Pancreas (tissue), 10 donors: ENCODE results near the gene RIMS3. TPM values are rescaled to one million over a fixed set of nuclear protein-coding genes. Genes with fewer than 3 reads are reported as not detected.
"Not testable (repeated sequence)": the region's sequence is repeated elsewhere in the genome, so short reads cannot be mapped to it uniquely, and the experiment has no call there.

Source experiments
- ATAC-seq, 4 donors: fragments of 200-7000 bp; cut with Tn5 transposase; one replicate each; pipeline versions ENCODE4 v1.8.0 to v1.9.1; 2020; ENCODE audit warnings: mild to moderate bottlenecking in 4 of 4, moderate library complexity in 4 of 4
- DNase-seq, 6 donors: peaks; one replicate each; pipeline ENCODE4 v3.0.0-alpha.2; 2020
- FAIRE-seq: peaks from 2 replicates; lab custom pipeline; 2012; peaks lifted over from hg19 to GRCh38; lab: Jason Lieb, UNC
- H3K27ac ChIP-seq, 4 donors: fragments of 200-600 bp; sonication (generic); 1 replicate in 3 of 4; 2 replicates in 1 of 4; pipeline versions ENCODE4 v1.5.0 to v1.8.0; 2020
- H3K27me3 ChIP-seq, 4 donors: fragments of 200-600 bp; one replicate each; pipeline ENCODE4 v1.8.0; 2021
- H3K36me3 ChIP-seq, 3 donors: fragments of 200-600 bp; sonication (generic) in 1 of 3; one replicate each; pipeline versions ENCODE4 v1.5.0 to v1.8.0; 2020 to 2021
- H3K4me1 ChIP-seq, 3 donors: fragments of 200-600 bp; one replicate each; pipeline ENCODE4 v1.8.0; 2021
- H3K4me3 ChIP-seq, 4 donors: fragments of 200-600 bp; sonication (generic) in 2 of 4; one replicate each; pipeline versions ENCODE4 v1.5.0 to v1.8.0; 2020 to 2021
- H3K9me3 ChIP-seq, 4 donors: fragments of 200-600 bp; one replicate each; pipeline ENCODE4 v1.8.0; 2021
- CTCF ChIP-seq, 4 donors: fragments of 200-600 bp; sonication (generic) in 3 of 4; IDR thresholded peaks; one replicate each; pipeline versions ENCODE4 v1.5.0 to v1.8.0; 2021; ENCODE audit warnings: antibody characterized with exemption in 4 of 4
- WGBS, 2 donors: extraction: QIAGEN DNeasy Blood & Tissue Kit; methylation state at CpG; one replicate each; pipeline ENCODE4 v1.1.7; 2013; 5-methylcytosine and 5-hydroxymethylcytosine counted together
- intact Hi-C, 3 donors: fragments of 100-400 bp; cut with DNase I; formaldehyde crosslinking; loops; one replicate each; pipeline versions ENCODE4 v1.11.1 to v1.14.2; 2022
- polyA plus RNA-seq, 2 donors: library from polyadenylated mRNA; stranded (reverse); fragments of 200-250 nt; gene quantifications; one replicate each; pipeline ENCODE4 v1.2.3, GENCODE V29; 2013
- total RNA-seq, 6 donors: library from RNA; stranded (reverse); fragmentation: NEBNext Ultra II Directional in 4 of 6; extraction: Animal tissue kit (Norgen Biotek cat#: 25700) in 4 of 6; gene quantifications; one replicate each; pipeline versions ENCODE4 v1.2.1 to v1.2.4, GENCODE V29; 2021 to 2023
- donor health status: healthy with polysubstance abuse.
- donor health status: DM: no; HTN: no; CAD: no; lungs with moderate emphysema.
- donor health status: DM: no; HTN: no; CAD: no.
- donor health status: control.
- donor health status: control.
- donor health status: Bipolar disorder and iron deficiency.
- donor health status: DM: yes; HTN: yes; CAD: no.
- donor health status: DM: no; HTN: no; CAD: no.
- donor health status: DM: no; HTN: no; CAD: no.
- donor health status: DM: yes; HTN: yes; CAD: no.

RIMS3 gene
- total and polyA plus RNA-seq, 8 donors: 0.49 to 2.7 (median 0.66) TPM

GRCh38 chr1:40706626-40707025, 41.1 kb upstream of the RIMS3 start:
- Histone ChIP-seq H3K9me3 (no peaks in the 10 kb centered on the region), H3K27ac (no peak overlapping the region), H3K36me3 (no peaks in the 10 kb centered on the region), H3K4me3 (no peak overlapping the region), H3K4me1 (peaks cover 16 to 48% (median 30%) of the 10 kb centered on the region in 3 donors), H3K27me3 (no peaks in the 10 kb centered on the region)
- intact Hi-C loops: no loop called here
- FAIRE-seq: no peak
- TF ChIP-seq CTCF (IDR thresholded peaks at IDR 0.05): no peak
- ATAC-seq: no peak
- DNase-seq: no peak
- 95 to 99% methylated on average over 4 of the region's 4 CpGs for WGBS, 2 donors

GRCh38 chr1:40704817-40705733, 39.6 kb upstream of the RIMS3 start:
- Histone ChIP-seq H3K4me1 (peaks cover 4 to 32% (median 21%) of the 10 kb centered on the region in 3 donors), H3K9me3 (no peaks in the 10 kb centered on the region), H3K27me3 (no peaks in the 10 kb centered on the region), H3K4me3 (no peak overlapping the region), H3K27ac (no peak overlapping the region), H3K36me3 (no peaks in the 10 kb centered on the region)
- FAIRE-seq (no peak), DNase-seq (no peak), ATAC-seq (no peak)
- 48 to 53% methylated on average over 3 of the region's 3 CpGs for WGBS, 2 donors
- intact Hi-C loops: no loop called here
- TF ChIP-seq CTCF (IDR thresholded peaks at IDR 0.05): no peak

GRCh38 chr1:40703316-40703715, 37.8 kb upstream of the RIMS3 start:
- no peaks in the 10 kb centered on the region for H3K27me3 ChIP-seq
- no peaks in the 10 kb centered on the region for H3K9me3 ChIP-seq
- no peaks in the 10 kb centered on the region for H3K36me3 ChIP-seq
- no peak for FAIRE-seq
- 86 to 88% methylated on average over 3 of the region's 3 CpGs for WGBS, 2 donors
- no peak overlapping the region for H3K4me3 ChIP-seq
- no peak for DNase-seq
- ATAC-seq: peak in 2 of 4 donors; percentile 21 to 41
- no peak overlapping the region for H3K27ac ChIP-seq
- no peak for TF ChIP-seq CTCF (IDR thresholded peaks at IDR 0.05)
- peaks cover 4 to 21% (median 16%) of the 10 kb centered on the region in 3 donors for H3K4me1 ChIP-seq
- intact Hi-C loops: no loop called here

GRCh38 chr1:40702810-40703209, 37.3 kb upstream of the RIMS3 start:
- H3K36me3 ChIP-seq, ATAC-seq, H3K27ac ChIP-seq, H3K4me3 ChIP-seq, intact Hi-C loops, FAIRE-seq, H3K27me3 ChIP-seq, H3K9me3 ChIP-seq, DNase-seq: not testable (repeated sequence)
- H3K4me1 ChIP-seq: peaks cover 4 to 20% (median 13%) of the 10 kb centered on the region in 3 donors
- 96% methylated on average over 9 of the region's 9 CpGs for WGBS, 2 donors

- TF ChIP-seq CTCF (IDR thresholded peaks at IDR 0.05): no peak
- Histone ChIP-seq H3K27ac (no peak overlapping the region), H3K9me3 (no peaks in the 10 kb centered on the region), H3K4me1 (peaks cover 12 to 23% (median 19%) of the 10 kb centered on the region in 3 donors), H3K4me3 (no peak overlapping the region), H3K27me3 (no peaks in the 10 kb centered on the region), H3K36me3 (no peaks in the 10 kb centered on the region)
- FAIRE-seq (no peak), ATAC-seq (no peak), DNase-seq (no peak)
- 72 to 78% methylated on average over 3 of the region's 3 CpGs for WGBS, 2 donors
- intact Hi-C loops: no loop called here
Observed at GRCh38 chr1:40701684-40702083, 36.2 kb upstream of the RIMS3 start.
